WERI-Rb-1 (cell line): ENCODE results near the gene TMEM154.

ENCODE experiments used
- DNase-seq: peaks from one replicate; pipeline ENCODE4 v3.0.0-alpha.2; 2020
- H3K27ac ChIP-seq: fragments of 250-450 bp; sonication (Bioruptor Pico); 2 replicates; pipeline ENCODE4 v1.5.1; 2020; ENCODE audit warnings: mild to moderate bottlenecking, moderate library complexity
- H3K27me3 ChIP-seq: fragments of 250-450 bp; sonication (Bioruptor Pico); 2 replicates; pipeline ENCODE4 v1.5.1; 2021; ENCODE audit warnings: mild to moderate bottlenecking, low read depth, moderate library complexity; ENCODE audit not compliant: insufficient read depth, severe bottlenecking
- H3K36me3 ChIP-seq: fragments of 250-450 bp; sonication (Bioruptor Pico); 2 replicates; pipeline ENCODE4 v1.5.1; 2020; ENCODE audit warnings: mild to moderate bottlenecking, moderate library complexity
- H3K4me3 ChIP-seq: 2 replicates; pipeline ENCODE4 v1.5.1; 2011; ENCODE audit warnings: low read depth, mild to moderate bottlenecking, control low read depth, low read length
- H3K9me3 ChIP-seq: fragments of 250-450 bp; sonication (Bioruptor Pico); 2 replicates; pipeline ENCODE4 v1.5.1; 2021; ENCODE audit warnings: mild to moderate bottlenecking, moderate library complexity; ENCODE audit not compliant: severe bottlenecking
- CTCF ChIP-seq: IDR thresholded peaks from 2 replicates; pipeline ENCODE4 v1.5.1; 2011; ENCODE audit warnings: low read depth, mild to moderate bottlenecking, control low read depth, inconsistent platforms, low read length

The TMEM154 gene

GRCh38 chr4:152723236-152723635 is 43.4 kb upstream of the TMEM154 start:
- no peak overlapping the region for H3K4me3 ChIP-seq
- DNase-seq, result no peak
- H3K27me3 ChIP-seq, result no peaks in the 10 kb centered on the region
- no peak overlapping the region for H3K27ac ChIP-seq
- no peaks in the 10 kb centered on the region for H3K36me3 ChIP-seq
- peaks cover 3% of the 10 kb centered on the region for H3K9me3 ChIP-seq
- no peak for TF ChIP-seq CTCF

- DNase-seq, result no peak
- Histone ChIP-seq H3K27ac (no peak overlapping the region), H3K9me3 (peaks cover 6% of the 10 kb centered on the region), H3K27me3 (no peaks in the 10 kb centered on the region), H3K4me3 (no peak overlapping the region), H3K36me3 (no peaks in the 10 kb centered on the region)
- no peak for TF ChIP-seq CTCF
These were observed 40.2 kb upstream of the TMEM154 start for GRCh38 chr4:152719801-152720556.

GRCh38 chr4:152719291-152719690 is 39.5 kb upstream of the TMEM154 start:
- peaks cover 4% of the 10 kb centered on the region for H3K9me3 ChIP-seq
- no peak overlapping the region for H3K4me3 ChIP-seq
- no peak for TF ChIP-seq CTCF
- no peaks in the 10 kb centered on the region for H3K27me3 ChIP-seq
- H3K27ac ChIP-seq, result no peak overlapping the region
- no peak for DNase-seq
- H3K36me3 ChIP-seq, result no peaks in the 10 kb centered on the region

GRCh38 chr4:152715076-152715475 is 35.3 kb upstream of the TMEM154 start:
- no peak for DNase-seq
- TF ChIP-seq CTCF, result no peak
- H3K9me3 ChIP-seq, result peaks cover 4% of the 10 kb centered on the region
- H3K27me3 ChIP-seq, result no peaks in the 10 kb centered on the region
- H3K27ac ChIP-seq, result no peak overlapping the region
- no peaks in the 10 kb centered on the region for H3K36me3 ChIP-seq
- no peak overlapping the region for H3K4me3 ChIP-seq

- TF ChIP-seq CTCF, result no peak
- Histone ChIP-seq H3K36me3 (no peaks in the 10 kb centered on the region), H3K27me3 (no peaks in the 10 kb centered on the region), H3K27ac (no peak overlapping the region), H3K4me3 (no peak overlapping the region), H3K9me3 (peaks cover 4% of the 10 kb centered on the region)
- DNase-seq, result no peak
These were observed 34.3 kb upstream of the TMEM154 start for GRCh38 chr4:152713951-152714705.
